ENCODE measurements around the gene ZBTB17. TPM values are rescaled to one million over a fixed set of nuclear protein-coding genes. Genes with fewer than 3 reads are reported as not detected.
A peak's percentile ranks its signal among the peaks of the same experiment; 100 is the strongest.

The ZBTB17 gene
- total and polyA plus RNA-seq, 2 of the 4 experiments (the other 2 are of a cell fraction) = 26.3 to 58.2 TPM

GRCh38 chr1:16019644-16020277 is 43.9 kb upstream of the ZBTB17 start:
- peaks cover 23% of the 10 kb centered on the region for H3K4me1 ChIP-seq (ENCODE audit: control insufficient read depth, insufficient read depth, low read length)
- H3K4ac ChIP-seq (ENCODE audit: low read depth, low read length) = peak overlapping the region; percentile 72
- peak overlapping the region; percentile 59 for H2AFZ ChIP-seq (replicated peaks; ENCODE audit: low read length, poor library complexity)
- dilution Hi-C loops (cut with HindIII; ENCODE audit: low sequenced_read_pairs, unreplicated experiment) = no loop called here
- peak overlapping the region; percentile 70; the same call in 1 of the 2 replicates for H4K91ac ChIP-seq (ENCODE audit: insufficient read depth, low read depth, low read length)
- ATAC-seq (ENCODE audit: low read depth) (peak; percentile 30; the same call in 1 of the 2 replicates), DNase-seq (peak; percentile 35)
- POLR2A ChIA-PET (ENCODE audit: unreplicated experiment) = no interaction called here
- no TSS peak for BruUV-seq (replicated peaks)
- no peak overlapping the region for H3K56ac ChIP-seq (ENCODE audit: extremely low read depth, insufficient read depth, low read length)
- H3K79me1 ChIP-seq (ENCODE audit: low read depth in 1 of 2, low read length in 2 of 2) = no peaks in the 10 kb centered on the region
- peak overlapping the region; percentile 70 for H2BK120ac ChIP-seq (ENCODE audit: low read depth, low read length)
- 0 out of 2 replicates have a peak, but pooled peaks have one; percentile 2 for TF ChIP-seq FOS (IDR thresholded peaks at IDR 0.05; ENCODE audit: low read depth, low read length)
- TF ChIP-seq, protein P1, sequence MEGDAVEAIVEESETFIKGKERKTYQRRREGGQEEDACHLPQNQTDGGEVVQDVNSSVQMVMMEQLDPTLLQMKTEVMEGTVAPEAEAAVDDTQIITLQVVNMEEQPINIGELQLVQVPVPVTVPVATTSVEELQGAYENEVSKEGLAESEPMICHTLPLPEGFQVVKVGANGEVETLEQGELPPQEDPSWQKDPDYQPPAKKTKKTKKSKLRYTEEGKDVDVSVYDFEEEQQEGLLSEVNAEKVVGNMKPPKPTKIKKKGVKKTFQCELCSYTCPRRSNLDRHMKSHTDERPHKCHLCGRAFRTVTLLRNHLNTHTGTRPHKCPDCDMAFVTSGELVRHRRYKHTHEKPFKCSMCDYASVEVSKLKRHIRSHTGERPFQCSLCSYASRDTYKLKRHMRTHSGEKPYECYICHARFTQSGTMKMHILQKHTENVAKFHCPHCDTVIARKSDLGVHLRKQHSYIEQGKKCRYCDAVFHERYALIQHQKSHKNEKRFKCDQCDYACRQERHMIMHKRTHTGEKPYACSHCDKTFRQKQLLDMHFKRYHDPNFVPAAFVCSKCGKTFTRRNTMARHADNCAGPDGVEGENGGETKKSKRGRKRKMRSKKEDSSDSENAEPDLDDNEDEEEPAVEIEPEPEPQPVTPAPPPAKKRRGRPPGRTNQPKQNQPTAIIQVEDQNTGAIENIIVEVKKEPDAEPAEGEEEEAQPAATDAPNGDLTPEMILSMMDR (conservative IDR thresholded peaks at IDR 0.05; ENCODE audit: low read depth, low read length) = no peak
- no peak overlapping the region for H3K4me2 ChIP-seq (ENCODE audit: low read depth, low read length)
- H2BK15ac ChIP-seq (ENCODE audit: low read depth, low read length) = peak overlapping the region; percentile 2; the same call in 1 of the 3 replicates
- intact Hi-C loops (cut with micrococcal nuclease) = no loop called here
- no peaks in the 10 kb centered on the region; the same call in 1 of the 2 replicates for H3K27me3 ChIP-seq (ENCODE audit: control insufficient read depth, insufficient read depth, low read length)
- H2AK9ac ChIP-seq (replicated peaks; ENCODE audit: low read depth, low read length, poor library complexity) = peak overlapping the region; percentile 68
- peaks cover 3% of the 10 kb centered on the region for H3K9me1 ChIP-seq (ENCODE audit: insufficient read depth, low read length)
- H2BK5ac ChIP-seq (ENCODE audit: low read depth, low read length, poor library complexity, severe bottlenecking) = peak overlapping the region; percentile 59
- H2AK5ac ChIP-seq (ENCODE audit: low read depth, low read length) = peak overlapping the region; percentile 95
- H3K9me3 ChIP-seq (ENCODE audit: control insufficient read depth, insufficient read depth, low read length) = no peaks in the 10 kb centered on the region
- H4K5ac ChIP-seq (ENCODE audit: low read depth, low read length) = no peak overlapping the region
- no peaks in the 10 kb centered on the region for H3K36me3 ChIP-seq (ENCODE audit: control insufficient read depth, insufficient read depth, low read length)
- CTCF ChIA-PET = no interaction called here
- H2BK20ac ChIP-seq (ENCODE audit: low read depth, low read length) = no peak overlapping the region
- no peak overlapping the region for H3K23ac ChIP-seq (ENCODE audit: low read depth, low read length)
- no peak overlapping the region for H3K9ac ChIP-seq (ENCODE audit: low read depth, low read length)
- H3K27ac ChIP-seq (ENCODE audit: insufficient read depth, low read length) = no peak overlapping the region
- H4K8ac ChIP-seq (ENCODE audit: low read depth in 2 of 2, low read length in 2 of 2) = peak overlapping the region in 1 of 2 experiments; percentile 26; a peak in 1 of 4 replicates
- peak overlapping the region; percentile 24 for H3K18ac ChIP-seq (ENCODE audit: low read depth, low read length)
- WGBS, 2 experiments (ENCODE audit: extremely low coverage in 2 of 2, insufficient read length in 1 of 2) = 17% methylated on average over 4 of the region's 9 CpGs; no CpG with 5 or more reads in 1 of the 2 experiments
- in situ Hi-C loops (cut with MboI; ENCODE audit: low sequenced_read_pairs) = no loop called here
- H4K20me1 ChIP-seq (ENCODE audit: insufficient read depth, low read length) = no peaks in the 10 kb centered on the region
- peak overlapping the region; percentile 62 for H3K14ac ChIP-seq (replicated peaks; ENCODE audit: low read depth, low read length)
- H3K4me3 ChIP-seq (ENCODE audit: insufficient read depth, low read depth, low read length) = no peak overlapping the region
